A549 (cell line): ENCODE data around the gene RABGAP1. TPM values are rescaled to one million over a fixed set of nuclear protein-coding genes. Genes with fewer than 3 reads are reported as not detected.

Experiments
- ATAC-seq, 2 experiments: fragments of 200-7000 bp in 1 of 2; fragments of >200 bp in 1 of 2; cut with Nextera tagmentation in 1 of 2; cut with Tn5 transposase in 1 of 2; 3 replicates each; pipeline versions ENCODE4 v1.8.0 to v1.9.1; 2018 to 2020; ENCODE audit warnings: mild to moderate bottlenecking in 1 of 2, moderate library complexity in 1 of 2
- CTCF ChIA-PET: fragments of 300-600 bp; sonication (Branson Sonifier 250); formaldehyde crosslinking; extraction: SDS; loops from one replicate; lab custom pipeline; 2021; ENCODE audit warnings: antibody characterized with exemption, inconsistent platforms; lab: Yijun Ruan, JAX
- POLR2A ChIA-PET: fragments of 350-600 bp; formaldehyde crosslinking; extraction: SDS; loops from one replicate; lab custom pipeline; 2021; ENCODE audit warnings: antibody characterized with exemption, inconsistent platforms; lab: Yijun Ruan, JAX
- DNase-seq, 2 experiments: peaks; one replicate each; pipeline versions ENCODE4 v3.0.0 to v3.0.0-alpha.2; 2011 to 2016; ENCODE audit warnings: low read depth in 1 of 2, low spot score in 1 of 2
- FAIRE-seq: peaks from 2 replicates; lab custom pipeline; 2011; peaks lifted over from hg19 to GRCh38; lab: Jason Lieb, UNC
- H3K27ac ChIP-seq, 2 experiments: fragments of >200 bp; sonication (Bioruptor Twin); formaldehyde crosslinking; 3 replicates each; pipeline ENCODE4 v1.5.1; 2016 to 2017
- H3K4me1 ChIP-seq: fragments of >200 bp; sonication (Bioruptor Twin); formaldehyde crosslinking; 3 replicates; pipeline ENCODE4 v1.6.1; 2016
- H3K4me2 ChIP-seq: fragments of >200 bp; sonication (Bioruptor Twin); formaldehyde crosslinking; 3 replicates; pipeline ENCODE4 v1.6.1; 2016
- H3K4me3 ChIP-seq: fragments of >200 bp; sonication (Bioruptor Twin); formaldehyde crosslinking; 3 replicates; pipeline ENCODE4 v1.5.1; 2016
- H3K9me3 ChIP-seq: fragments of >200 bp; sonication (Bioruptor Twin); formaldehyde crosslinking; 3 replicates; pipeline ENCODE4 v1.6.1; 2016
- CEBPB ChIP-seq, 2 experiments: fragments of >200 bp in 1 of 2; sonication (Bioruptor Twin) in 1 of 2; formaldehyde crosslinking in 1 of 2; IDR thresholded peaks; 2 replicates each; pipeline ENCODE4 v1.6.1; 2012 to 2016
- CHD2 ChIP-seq: fragments of 150-350 bp; IDR thresholded peaks from 2 replicates; pipeline ENCODE4 v1.6.1; 2014; ENCODE audit warnings: low read length; ENCODE audit not compliant: partially characterized antibody
- CHD4 ChIP-seq: fragments of 200-600 bp; sonication (generic); IDR thresholded peaks from 2 replicates; pipeline ENCODE4 v1.6.1; 2016; ENCODE audit warnings: antibody characterized with exemption, mild to moderate bottlenecking, borderline replicate concordance
- EHMT2 ChIP-seq: fragments of 200-600 bp; sonication (generic); IDR thresholded peaks from 2 replicates; pipeline ENCODE4 v1.6.1; 2016; ENCODE audit warnings: antibody characterized with exemption, low read depth, mild to moderate bottlenecking, moderate library complexity
- FOSB ChIP-seq: fragments of 250-450 bp; sonication (Bioruptor Pico); IDR thresholded peaks from 2 replicates; pipeline ENCODE4 v1.5.0; 2020; ENCODE audit warnings: mild to moderate bottlenecking, moderate library complexity
- GATA3 ChIP-seq: IDR thresholded peaks from 2 replicates; pipeline ENCODE4 v1.6.1; 2012; ENCODE audit warnings: borderline replicate concordance
- HOXB5 ChIP-seq: fragments of 250-450 bp; sonication (Bioruptor Pico); IDR thresholded peaks from 2 replicates; pipeline ENCODE4 v1.5.0; 2020; ENCODE audit warnings: mild to moderate bottlenecking, moderate library complexity
- MAZ ChIP-seq: fragments of 150-350 bp; IDR thresholded peaks from 2 replicates; pipeline ENCODE4 v1.6.1; 2014; ENCODE audit warnings: antibody characterized with exemption, low read depth, low read length, borderline replicate concordance
- NPAS2 ChIP-seq: fragments of 250-450 bp; sonication (Bioruptor Pico); IDR thresholded peaks from 2 replicates; pipeline ENCODE4 v1.8.0; 2022; ENCODE audit warnings: mild to moderate bottlenecking, moderate library complexity, borderline replicate concordance
- PHF8 ChIP-seq: fragments of 200-600 bp; sonication (generic); IDR thresholded peaks from 2 replicates; pipeline ENCODE4 v1.6.1; 2016; ENCODE audit warnings: low read depth, mild to moderate bottlenecking, antibody characterized with exemption, moderate library complexity, borderline replicate concordance
- RAD21 ChIP-seq, 2 experiments: fragments of >200 bp in 1 of 2; sonication (Bioruptor Twin) in 1 of 2; formaldehyde crosslinking in 1 of 2; IDR thresholded peaks in 1 of 2; conservative IDR thresholded peaks in 1 of 2; 2 replicates in 1 of 2; 3 replicates in 1 of 2; pipeline ENCODE4 v1.6.1; 2012 to 2018; ENCODE audit warnings: inconsistent platforms in 1 of 2
- RARB ChIP-seq: fragments of 250-450 bp; sonication (Bioruptor Pico); IDR thresholded peaks from 2 replicates; pipeline ENCODE4 v1.8.0; 2021; ENCODE audit warnings: mild to moderate bottlenecking, moderate library complexity
- RCOR1 ChIP-seq: fragments of 150-350 bp; IDR thresholded peaks from 2 replicates; pipeline ENCODE4 v1.6.1; 2014; ENCODE audit warnings: antibody characterized with exemption, low read length, low read depth
- REST ChIP-seq: fragments of 200-600 bp; sonication (generic); IDR thresholded peaks from 2 replicates; pipeline ENCODE4 v1.6.1; 2016; ENCODE audit warnings: antibody characterized with exemption, mild to moderate bottlenecking, moderate library complexity
- SMC3 ChIP-seq: fragments of >200 bp; sonication (Bioruptor Twin); formaldehyde crosslinking; IDR thresholded peaks from 3 replicates; pipeline ENCODE4 v1.6.1; 2018; ENCODE audit warnings: inconsistent platforms
- SREBF2 ChIP-seq: fragments of 450-650 bp; IDR thresholded peaks from 2 replicates; pipeline ENCODE4 v1.6.1; 2014; ENCODE audit warnings: mild to moderate bottlenecking, moderate library complexity
- TFCP2L1 ChIP-seq: fragments of 250-450 bp; sonication (Bioruptor Pico); IDR thresholded peaks from 2 replicates; pipeline ENCODE4 v1.5.0; 2021; ENCODE audit warnings: mild to moderate bottlenecking
- ZNF302 ChIP-seq: fragments of 250-450 bp; sonication (Bioruptor Pico); IDR thresholded peaks from 2 replicates; pipeline ENCODE4 v1.9.0; 2021; ENCODE audit warnings: inconsistent platforms, mild to moderate bottlenecking, moderate library complexity
- ZSCAN20 ChIP-seq: fragments of 250-450 bp; sonication (Bioruptor Pico); IDR thresholded peaks from 2 replicates; pipeline ENCODE4 v1.8.0; 2022; ENCODE audit warnings: mild to moderate bottlenecking, moderate library complexity
- WGBS: methylation state at CpG from one replicate; pipeline ENCODE4 v1.1.6; 2017; ENCODE audit errors: missing lambda C conversion rate; 5-methylcytosine and 5-hydroxymethylcytosine counted together
- polyA plus RNA-seq, 4 experiments: library from polyadenylated mRNA; depleted of rRNA in 3 of 4; stranded (reverse); fragments of >200 nt; fragmentation: RNase III in 1 of 4; extraction: RNeasy Plus Mini Kit Qiagen cat#74134 plus additional on column Dnase treatment in 1 of 4; gene quantifications; 2 replicates in 3 of 4; 3 replicates in 1 of 4; pipeline ENCODE4 v1.2.3, GENCODE V29; 2011 to 2017
- TF ChIP-seq, protein P1 (sequence below): fragments of >200 bp; sonication (Bioruptor Twin); formaldehyde crosslinking; IDR thresholded peaks from 3 replicates; pipeline ENCODE4 v1.5.1; 2016
- TF ChIP-seq, protein P2 (sequence below): IDR thresholded peaks from 2 replicates; pipeline ENCODE4 v1.6.1; 2012

RABGAP1 gene
- polyA plus RNA-seq, 2 of the 4 experiments (the other 2 are of a cell fraction) = 17.5 to 39.9 TPM

GRCh38 chr9:123135430-123135829 lies 194.6 kb downstream of the RABGAP1 start:
- POLR2A ChIA-PET = no interaction called here
- H3K27ac ChIP-seq = no peak overlapping the region
- DNase-seq = no peak
- TF ChIP-seq SMC3 = no peak
- no peak for TF ChIP-seq REST
- TF ChIP-seq RCOR1 = no peak
- no peak for TF ChIP-seq RAD21 (conservative IDR thresholded peaks at IDR 0.05 in 1 of 2, IDR thresholded peaks at IDR 0.05 in 1 of 2)
- no peak for TF ChIP-seq SREBF2
- TF ChIP-seq EHMT2 = no peak
- TF ChIP-seq ZNF302 (CRISPR knock-in tag) = no peak
- no peak for TF ChIP-seq CHD2
- TF ChIP-seq NPAS2 (CRISPR knock-in tag) = no peak
- TF ChIP-seq PHF8 = no peak
- TF ChIP-seq FOSB (CRISPR knock-in tag) = no peak
- TF ChIP-seq CEBPB (IDR thresholded peaks at IDR 0.05) = no peak
- TF ChIP-seq, protein P1, sequence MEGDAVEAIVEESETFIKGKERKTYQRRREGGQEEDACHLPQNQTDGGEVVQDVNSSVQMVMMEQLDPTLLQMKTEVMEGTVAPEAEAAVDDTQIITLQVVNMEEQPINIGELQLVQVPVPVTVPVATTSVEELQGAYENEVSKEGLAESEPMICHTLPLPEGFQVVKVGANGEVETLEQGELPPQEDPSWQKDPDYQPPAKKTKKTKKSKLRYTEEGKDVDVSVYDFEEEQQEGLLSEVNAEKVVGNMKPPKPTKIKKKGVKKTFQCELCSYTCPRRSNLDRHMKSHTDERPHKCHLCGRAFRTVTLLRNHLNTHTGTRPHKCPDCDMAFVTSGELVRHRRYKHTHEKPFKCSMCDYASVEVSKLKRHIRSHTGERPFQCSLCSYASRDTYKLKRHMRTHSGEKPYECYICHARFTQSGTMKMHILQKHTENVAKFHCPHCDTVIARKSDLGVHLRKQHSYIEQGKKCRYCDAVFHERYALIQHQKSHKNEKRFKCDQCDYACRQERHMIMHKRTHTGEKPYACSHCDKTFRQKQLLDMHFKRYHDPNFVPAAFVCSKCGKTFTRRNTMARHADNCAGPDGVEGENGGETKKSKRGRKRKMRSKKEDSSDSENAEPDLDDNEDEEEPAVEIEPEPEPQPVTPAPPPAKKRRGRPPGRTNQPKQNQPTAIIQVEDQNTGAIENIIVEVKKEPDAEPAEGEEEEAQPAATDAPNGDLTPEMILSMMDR = no peak
- no peak for TF ChIP-seq HOXB5 (CRISPR knock-in tag)
- no peak for TF ChIP-seq TFCP2L1
- TF ChIP-seq, all 56 proteins: peak for 0
- ATAC-seq (no peak), FAIRE-seq (no peak)
- Histone ChIP-seq H3K9me3 (no peaks in the 10 kb centered on the region), H3K4me2 (no peak overlapping the region), H3K4me1 (no peaks in the 10 kb centered on the region), H3K4me3 (no peak overlapping the region)
- 84% methylated on average over 5 of the region's 5 CpGs for WGBS
- CTCF ChIA-PET = interaction anchor here (1.2 kb wide), 1 partner anchor 10 kb away, joined by 3 read pairs; no protein-coding TSS in a partner anchor

DNA sequence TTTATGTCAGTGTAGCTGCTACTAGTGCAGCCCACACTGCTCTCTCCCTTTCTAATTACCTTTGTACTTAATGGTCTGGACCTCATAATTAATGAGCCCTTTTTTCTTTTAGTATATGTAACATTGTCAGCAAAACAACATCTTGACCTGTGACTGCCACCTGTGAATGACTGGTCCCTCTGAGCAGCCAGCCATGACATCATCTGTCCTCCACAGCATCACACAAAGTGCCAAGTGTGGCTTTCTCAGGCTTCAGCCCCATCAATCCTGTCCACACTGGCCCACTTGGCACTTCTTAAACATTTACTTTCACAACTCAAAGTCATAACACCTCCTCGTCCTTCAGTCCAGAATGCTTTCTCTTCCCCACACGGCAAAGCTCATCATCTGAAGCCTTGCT lies 197.3 kb downstream of the RABGAP1 start:
- TF ChIP-seq MAZ (no peak), RAD21 (conservative IDR thresholded peaks at IDR 0.05 in 1 of 2, IDR thresholded peaks at IDR 0.05 in 1 of 2) (no peak), NPAS2 (CRISPR knock-in tag) (no peak), HOXB5 (CRISPR knock-in tag) (no peak), RARB (CRISPR knock-in tag) (no peak), FOSB (CRISPR knock-in tag) (no peak)
- TF ChIP-seq, all 56 proteins: peak for 0
- ATAC-seq (no peak), FAIRE-seq (no peak), DNase-seq (no peak)
- Histone ChIP-seq H3K4me3 (no peak overlapping the region), H3K4me2 (no peak overlapping the region), H3K27ac (no peak overlapping the region), H3K4me1 (no peaks in the 10 kb centered on the region), H3K9me3 (no peaks in the 10 kb centered on the region)
- WGBS = 80% methylated on average over 2 of the region's 2 CpGs
- ChIA-PET POLR2A (no interaction called here), CTCF (interaction anchor here (0.8 to 1.0 kb wide), 2 partner anchors 19 to 35 kb away, joined by 3 to 4 read pairs; no protein-coding TSS in a partner anchor)

DNA sequence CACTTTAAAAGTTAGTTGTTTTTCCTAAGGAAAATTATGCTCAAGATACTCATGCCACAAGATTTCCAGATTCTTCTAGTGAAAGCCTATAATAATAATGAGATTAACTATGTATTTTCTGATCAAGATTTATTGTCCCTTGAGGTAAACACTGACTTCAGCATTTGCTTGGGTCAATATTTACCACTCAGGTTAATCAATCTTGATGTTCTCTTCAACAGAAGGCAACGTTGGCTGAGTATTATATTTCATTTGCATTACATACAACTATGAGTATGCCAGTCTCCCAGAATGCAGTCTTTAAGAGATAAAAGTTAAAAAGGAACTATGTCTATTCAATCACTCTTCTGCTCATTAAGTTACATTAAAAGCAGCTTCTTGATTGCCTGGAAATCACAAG lies 208.2 kb downstream of the RABGAP1 start:
- H3K4me1 ChIP-seq = no peaks in the 10 kb centered on the region
- no peak for TF ChIP-seq MAZ
- TF ChIP-seq, protein P2, sequence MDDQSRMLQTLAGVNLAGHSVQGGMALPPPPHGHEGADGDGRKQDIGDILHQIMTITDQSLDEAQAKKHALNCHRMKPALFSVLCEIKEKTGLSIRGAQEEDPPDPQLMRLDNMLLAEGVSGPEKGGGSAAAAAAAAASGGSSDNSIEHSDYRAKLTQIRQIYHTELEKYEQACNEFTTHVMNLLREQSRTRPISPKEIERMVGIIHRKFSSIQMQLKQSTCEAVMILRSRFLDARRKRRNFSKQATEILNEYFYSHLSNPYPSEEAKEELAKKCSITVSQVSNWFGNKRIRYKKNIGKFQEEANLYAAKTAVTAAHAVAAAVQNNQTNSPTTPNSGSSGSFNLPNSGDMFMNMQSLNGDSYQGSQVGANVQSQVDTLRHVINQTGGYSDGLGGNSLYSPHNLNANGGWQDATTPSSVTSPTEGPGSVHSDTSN = no peak
- no peak for TF ChIP-seq GATA3
- no peak for TF ChIP-seq CHD4
- no peak for TF ChIP-seq ZSCAN20 (CRISPR knock-in tag)
- ChIA-PET POLR2A (no interaction called here), CTCF (no interaction called here)
- no peak overlapping the region for H3K27ac ChIP-seq
- ATAC-seq (no peak), FAIRE-seq (no peak), DNase-seq (no peak)
- peaks cover 12% of the 10 kb centered on the region; the same call in 1 of the 3 replicates for H3K9me3 ChIP-seq
- 3% methylated on average over 1 of the region's 1 CpG for WGBS
- H3K4me2 ChIP-seq = no peak overlapping the region
- no peak overlapping the region for H3K4me3 ChIP-seq
